Parathyroid adenoma (tissue), 2 donors: Measurements from ENCODE around the gene LARGE1.
"Not testable (repeated sequence)": the region's sequence is repeated elsewhere in the genome, so short reads cannot be mapped to it uniquely, and the experiment has no call there.

ENCODE experiments used
- H2AFZ ChIP-seq: fragments of 300-600 bp; sonication (generic); one replicate; pipeline ENCODE4 v1.7.0; 2017; ENCODE audit warnings: antibody characterized with exemption, mild to moderate bottlenecking
- H3K27ac ChIP-seq: fragments of 300-600 bp; sonication (generic); one replicate; pipeline ENCODE4 v1.7.0; 2017
- H3K27me3 ChIP-seq: fragments of 300-600 bp; sonication (generic); one replicate; pipeline ENCODE4 v1.7.0; 2017; ENCODE audit warnings: low read length; ENCODE audit not compliant: control insufficient read depth, insufficient read depth
- H3K36me3 ChIP-seq: fragments of 300-600 bp; sonication (generic); one replicate; pipeline ENCODE4 v1.7.0; 2017; ENCODE audit warnings: low read length; ENCODE audit not compliant: control insufficient read depth, insufficient read depth
- H3K4me1 ChIP-seq: fragments of 300-600 bp; sonication (generic); one replicate; pipeline ENCODE4 v1.7.0; 2017; ENCODE audit warnings: control low read depth
- H3K4me2 ChIP-seq: fragments of 300-600 bp; sonication (generic); one replicate; pipeline ENCODE4 v1.7.0; 2017; ENCODE audit warnings: low read length
- H3K4me3 ChIP-seq: fragments of 300-600 bp; sonication (generic); one replicate; pipeline ENCODE4 v1.7.0; 2017; ENCODE audit warnings: low read depth, low read length
- H3K79me2 ChIP-seq: fragments of 300-600 bp; sonication (generic); one replicate; pipeline ENCODE4 v1.7.0; 2017; ENCODE audit warnings: control low read depth
- H3K9ac ChIP-seq: fragments of 300-600 bp; sonication (generic); one replicate; pipeline ENCODE4 v1.7.0; 2017; ENCODE audit warnings: mild to moderate bottlenecking
- H3K9me3 ChIP-seq: fragments of 300-600 bp; sonication (generic); one replicate; pipeline ENCODE4 v1.7.0; 2017; ENCODE audit warnings: low read length; ENCODE audit not compliant: control insufficient read depth
- TF ChIP-seq, protein P1 (sequence below): fragments of 300-600 bp; sonication (generic); IDR thresholded peaks from one replicate; pipeline ENCODE4 v1.7.0; 2017; ENCODE audit warnings: antibody characterized with exemption, mild to moderate bottlenecking
- donor health status: primary hyperparathyroidism.

The LARGE1 gene

DNA sequence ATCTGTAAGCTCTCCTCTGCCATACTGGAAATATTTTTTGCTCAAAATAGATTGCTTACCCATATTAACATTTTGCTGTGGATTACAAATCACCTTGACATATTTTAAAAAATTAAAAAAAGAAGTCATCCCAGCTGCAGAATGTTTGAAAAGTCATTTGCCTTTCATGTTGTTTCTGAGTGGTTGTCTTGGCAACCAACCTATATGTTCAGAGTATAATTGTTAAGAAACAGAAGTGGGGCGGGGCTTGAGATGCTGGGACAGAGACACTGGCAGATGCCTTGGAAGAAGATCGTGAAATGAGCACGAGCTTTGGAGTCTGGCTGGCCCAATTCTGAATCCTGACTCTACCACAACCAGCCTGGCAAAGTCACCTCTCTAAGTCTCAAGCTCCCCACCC is 348.2 kb downstream of the LARGE1 start:
- Histone ChIP-seq H3K27me3 (no peaks in the 10 kb centered on the region), H2AFZ (no peak overlapping the region), H3K79me2 (no peaks in the 10 kb centered on the region), H3K4me2 (no peak overlapping the region), H3K4me3 (no peak overlapping the region), H3K9me3 (no peaks in the 10 kb centered on the region), H3K4me1 (no peaks in the 10 kb centered on the region), H3K27ac (no peak overlapping the region), H3K9ac (no peak overlapping the region), H3K36me3 (no peaks in the 10 kb centered on the region)
- TF ChIP-seq, protein P1, sequence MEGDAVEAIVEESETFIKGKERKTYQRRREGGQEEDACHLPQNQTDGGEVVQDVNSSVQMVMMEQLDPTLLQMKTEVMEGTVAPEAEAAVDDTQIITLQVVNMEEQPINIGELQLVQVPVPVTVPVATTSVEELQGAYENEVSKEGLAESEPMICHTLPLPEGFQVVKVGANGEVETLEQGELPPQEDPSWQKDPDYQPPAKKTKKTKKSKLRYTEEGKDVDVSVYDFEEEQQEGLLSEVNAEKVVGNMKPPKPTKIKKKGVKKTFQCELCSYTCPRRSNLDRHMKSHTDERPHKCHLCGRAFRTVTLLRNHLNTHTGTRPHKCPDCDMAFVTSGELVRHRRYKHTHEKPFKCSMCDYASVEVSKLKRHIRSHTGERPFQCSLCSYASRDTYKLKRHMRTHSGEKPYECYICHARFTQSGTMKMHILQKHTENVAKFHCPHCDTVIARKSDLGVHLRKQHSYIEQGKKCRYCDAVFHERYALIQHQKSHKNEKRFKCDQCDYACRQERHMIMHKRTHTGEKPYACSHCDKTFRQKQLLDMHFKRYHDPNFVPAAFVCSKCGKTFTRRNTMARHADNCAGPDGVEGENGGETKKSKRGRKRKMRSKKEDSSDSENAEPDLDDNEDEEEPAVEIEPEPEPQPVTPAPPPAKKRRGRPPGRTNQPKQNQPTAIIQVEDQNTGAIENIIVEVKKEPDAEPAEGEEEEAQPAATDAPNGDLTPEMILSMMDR, result no peak

DNA sequence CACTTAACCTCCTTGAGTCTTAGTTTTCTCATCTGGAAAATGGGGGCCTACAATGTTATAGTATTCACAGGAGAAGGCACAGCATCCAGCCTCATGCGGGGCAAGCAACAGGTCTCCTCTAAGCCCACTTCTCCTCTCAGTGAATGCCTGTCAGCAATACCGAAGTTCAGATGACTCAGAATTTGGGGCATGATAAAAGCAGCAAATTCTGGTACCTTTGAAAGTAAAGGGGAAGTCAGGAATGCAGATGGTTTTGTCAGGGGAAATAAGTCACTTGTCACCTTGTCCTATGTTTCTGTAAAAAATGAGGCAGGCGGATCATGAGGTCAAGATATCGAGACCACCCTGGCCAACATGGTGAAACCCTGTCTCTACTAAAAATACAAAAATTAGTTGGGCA is 350.2 kb downstream of the LARGE1 start:
- no peak overlapping the region for H3K9ac ChIP-seq
- no peaks in the 10 kb centered on the region for H3K9me3 ChIP-seq
- no peak overlapping the region for H2AFZ ChIP-seq
- no peaks in the 10 kb centered on the region for H3K79me2 ChIP-seq
- TF ChIP-seq, protein P1, result no peak
- H3K27me3 ChIP-seq, result no peaks in the 10 kb centered on the region
- no peak overlapping the region for H3K27ac ChIP-seq
- no peaks in the 10 kb centered on the region for H3K36me3 ChIP-seq
- no peak overlapping the region for H3K4me3 ChIP-seq
- no peaks in the 10 kb centered on the region for H3K4me1 ChIP-seq
- H3K4me2 ChIP-seq, result no peak overlapping the region

DNA sequence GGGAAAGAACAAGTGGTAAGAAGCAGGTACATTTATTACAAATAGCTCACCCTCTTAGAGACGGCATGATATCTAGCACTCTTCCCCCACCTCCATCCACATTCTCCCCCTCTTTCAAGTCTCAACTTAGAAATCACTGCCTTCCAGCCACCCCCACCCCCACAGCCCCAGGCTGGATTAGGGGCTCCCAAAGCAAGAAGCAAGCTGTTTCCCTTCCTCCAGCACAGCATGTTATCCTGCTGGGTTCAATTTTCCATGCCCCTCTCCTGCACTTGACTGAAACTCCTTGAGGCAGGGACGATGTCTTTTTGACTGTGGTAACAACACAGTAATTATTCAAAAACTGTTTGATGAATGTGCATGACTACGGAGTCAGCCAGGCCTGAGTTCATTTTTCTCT is 350.7 kb downstream of the LARGE1 start:
- H3K36me3 ChIP-seq, result no peaks in the 10 kb centered on the region
- no peaks in the 10 kb centered on the region for H3K79me2 ChIP-seq
- H3K27ac ChIP-seq, result no peak overlapping the region
- H3K4me2 ChIP-seq, result no peak overlapping the region
- H2AFZ ChIP-seq, result no peak overlapping the region
- no peak overlapping the region for H3K9ac ChIP-seq
- H3K9me3 ChIP-seq, result no peaks in the 10 kb centered on the region
- TF ChIP-seq, protein P1, result no peak
- no peak overlapping the region for H3K4me3 ChIP-seq
- H3K4me1 ChIP-seq, result no peaks in the 10 kb centered on the region
- H3K27me3 ChIP-seq, result no peaks in the 10 kb centered on the region

DNA sequence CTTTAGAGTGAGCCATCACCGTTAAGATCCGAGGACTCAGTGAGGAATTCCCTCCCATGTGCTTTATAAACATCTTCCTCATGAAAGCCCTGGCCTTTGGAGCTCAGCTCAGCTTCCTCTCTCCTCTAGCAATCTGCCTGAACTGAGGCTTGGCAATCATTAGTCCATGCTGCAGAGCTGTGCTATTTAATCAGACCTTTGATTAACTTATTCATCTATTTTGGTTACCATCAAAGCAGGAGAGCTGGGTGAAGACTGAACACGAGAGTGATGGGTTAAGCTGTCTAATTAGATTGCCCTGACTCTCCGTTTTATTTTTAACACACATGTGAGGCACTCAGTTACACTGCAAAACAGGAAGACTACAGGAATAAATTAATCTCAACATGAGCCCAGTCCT is 351.3 kb downstream of the LARGE1 start:
- Histone ChIP-seq H3K27me3 (no peaks in the 10 kb centered on the region), H3K9ac (no peak overlapping the region), H3K27ac (no peak overlapping the region)

DNA sequence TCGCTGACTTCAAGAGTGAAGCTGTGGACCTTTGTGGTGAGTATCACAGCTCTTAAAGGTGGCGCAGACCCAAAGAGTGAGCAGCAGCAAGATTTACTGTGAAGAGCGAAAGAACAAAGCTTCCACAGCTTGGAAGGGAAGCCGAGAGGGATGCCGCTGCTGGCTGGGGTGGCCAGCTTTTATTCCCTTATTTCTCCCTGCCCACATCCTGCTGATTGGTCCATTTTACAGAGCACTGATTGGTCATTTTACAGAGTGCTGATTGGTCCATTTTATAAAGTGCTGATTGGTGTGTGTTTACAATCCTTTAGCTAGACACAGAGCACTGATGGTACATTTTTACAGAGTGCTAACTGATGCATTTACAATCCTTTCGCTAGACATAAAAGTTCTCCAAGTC is 353.8 kb downstream of the LARGE1 start:
- not testable (repeated sequence) for H3K9ac ChIP-seq, H3K36me3 ChIP-seq, H2AFZ ChIP-seq, H3K9me3 ChIP-seq, H3K79me2 ChIP-seq, H3K4me3 ChIP-seq, H3K4me1 ChIP-seq, H3K27me3 ChIP-seq, H3K4me2 ChIP-seq, H3K27ac ChIP-seq

More for the DNA sequence above, 351.3 kb downstream of the LARGE1 start:
- Histone ChIP-seq H2AFZ (no peak overlapping the region), H3K79me2 (no peaks in the 10 kb centered on the region), H3K4me2 (no peak overlapping the region), H3K4me1 (no peaks in the 10 kb centered on the region), H3K36me3 (no peaks in the 10 kb centered on the region), H3K9me3 (no peaks in the 10 kb centered on the region), H3K4me3 (no peak overlapping the region)
- TF ChIP-seq, protein P1, result no peak
